GM12878 (cell line): ENCODE data around the gene CPT1C. TPM values are rescaled to one million over a fixed set of nuclear protein-coding genes. Genes with fewer than 3 reads are reported as not detected.

Source experiments
- ATAC-seq: fragments of 200-7000 bp; cut with Tn5 transposase; 3 replicates; pipeline ENCODE4 v1.9.1; 2020; ENCODE audit warnings: mild to moderate bottlenecking, moderate library complexity
- BruUV-seq: library from RNA; stranded (reverse); fragments of 400-500 nt; replicated peaks from 2 replicates; lab custom pipeline; 2021; lab: Mats Ljungman, UMichigan
- CTCF ChIA-PET: fragments of 300-600 bp; sonication (Branson Sonifier 250); formaldehyde crosslinking; extraction: SDS; loops from one replicate; lab custom pipeline; 2021; ENCODE audit warnings: inconsistent platforms; lab: Yijun Ruan, JAX
- POLR2A ChIA-PET: fragments of 350-600 bp; formaldehyde crosslinking; extraction: SDS; loops from one replicate; lab custom pipeline; 2021; ENCODE audit warnings: inconsistent platforms; lab: Charles Lee
- RAD21 ChIA-PET: fragments of 300-600 bp; sonication (Branson Sonifier 250); formaldehyde crosslinking; loops from one replicate; lab custom pipeline; 2023; ENCODE audit warnings: antibody characterized with exemption; ENCODE audit not compliant: unreplicated experiment; lab: Charles Lee
- SMC1A ChIA-PET: fragments of 300-600 bp; sonication (Branson Sonifier 250); formaldehyde crosslinking; loops from one replicate; lab custom pipeline; 2023; ENCODE audit not compliant: unreplicated experiment, uncharacterized antibody; lab: Charles Lee
- DNase-seq: peaks from one replicate; pipeline ENCODE4 v3.0.0-alpha.2; 2011; ENCODE audit warnings: low read depth, low spot score
- FAIRE-seq: peaks from 3 replicates; lab custom pipeline; 2011; peaks lifted over from hg19 to GRCh38; lab: Jason Lieb, UNC
- H2AFZ ChIP-seq: 2 replicates; pipeline ENCODE4 v1.6.0; 2011; ENCODE audit warnings: low read depth, low read length, control low read depth; ENCODE audit not compliant: control insufficient read depth
- H3K27ac ChIP-seq: 2 replicates; pipeline ENCODE4 v1.5.1; 2011; ENCODE audit warnings: control low read depth; ENCODE audit not compliant: control insufficient read depth, insufficient read depth
- H3K27me3 ChIP-seq, 2 experiments: replicated peaks in 1 of 2; 2 replicates each; pipeline versions ENCODE4 v1.6.0 to v1.6.1; 2011; ENCODE audit warnings: low read length in 1 of 2; ENCODE audit not compliant: control insufficient read depth in 2 of 2, insufficient read depth in 2 of 2
- H3K36me3 ChIP-seq, 2 experiments: 2 replicates each; pipeline ENCODE4 v1.5.1; 2011; ENCODE audit warnings: low read length in 1 of 2; ENCODE audit not compliant: control insufficient read depth in 2 of 2, insufficient read depth in 2 of 2
- H3K4me1 ChIP-seq: 2 replicates; pipeline ENCODE4 v1.6.1; 2011; ENCODE audit warnings: mild to moderate bottlenecking, low read length, moderate library complexity, mixed read lengths; ENCODE audit not compliant: control insufficient read depth, insufficient read depth
- H3K4me2 ChIP-seq: 2 replicates; pipeline ENCODE4 v1.6.0; 2011; ENCODE audit warnings: control low read depth; ENCODE audit not compliant: control insufficient read depth, insufficient read depth
- H3K4me3 ChIP-seq: fragments of 200-600 bp; sonication (generic); 2 replicates; pipeline ENCODE4 v1.5.1; 2016
- H3K79me2 ChIP-seq: 2 replicates; pipeline ENCODE4 v1.6.0; 2011; ENCODE audit warnings: low read length; ENCODE audit not compliant: control insufficient read depth, insufficient read depth
- H3K9ac ChIP-seq: 2 replicates; pipeline ENCODE4 v1.8.0; 2011; ENCODE audit warnings: low read length, control low read depth, mixed read lengths; ENCODE audit not compliant: control insufficient read depth, insufficient read depth
- H3K9me3 ChIP-seq: replicated peaks from 3 replicates; pipeline ENCODE4 v1.5.1; 2011; ENCODE audit warnings: mild to moderate bottlenecking, low read length; ENCODE audit not compliant: control insufficient read depth, insufficient read depth
- H4K20me1 ChIP-seq: 2 replicates; pipeline ENCODE4 v1.6.0; 2011; ENCODE audit not compliant: control insufficient read depth, insufficient read depth
- BHLHE40 ChIP-seq, 2 experiments: fragments of 450-650 bp in 1 of 2; IDR thresholded peaks; 2 replicates each; pipeline ENCODE4 v1.6.1; 2011 to 2017; ENCODE audit warnings: low read depth in 2 of 2, borderline replicate concordance in 1 of 2, improper control_type of control experiment in 1 of 2, low read length in 1 of 2, mild to moderate bottlenecking in 1 of 2
- CEBPZ ChIP-seq: fragments of 150-350 bp; IDR thresholded peaks from 2 replicates; pipeline ENCODE4 v1.6.1; 2016; ENCODE audit warnings: low read depth, low read length
- CHD1 ChIP-seq: IDR thresholded peaks from 2 replicates; pipeline ENCODE4 v1.6.1; 2012; ENCODE audit warnings: low read depth, low read length, improper control_type of control experiment
- CREM ChIP-seq: IDR thresholded peaks from 2 replicates; pipeline ENCODE4 v1.6.1; 2014; ENCODE audit warnings: antibody characterized with exemption, low read depth
- EZH2 ChIP-seq: IDR thresholded peaks from 2 replicates; pipeline ENCODE4 v1.6.1; 2012; ENCODE audit warnings: low read depth, mild to moderate bottlenecking, control low read depth, inconsistent platforms, low read length, borderline replicate concordance; ENCODE audit not compliant: control insufficient read depth
- KLF5 ChIP-seq: fragments of 450-650 bp; IDR thresholded peaks from 2 replicates; pipeline ENCODE4 v1.6.1; 2014; ENCODE audit warnings: mild to moderate bottlenecking; ENCODE audit not compliant: partially characterized antibody
- MLLT1 ChIP-seq: fragments of 450-650 bp; IDR thresholded peaks from 2 replicates; pipeline ENCODE4 v1.6.1; 2016; ENCODE audit warnings: mild to moderate bottlenecking
- RAD21 ChIP-seq: IDR thresholded peaks from 2 replicates; pipeline ENCODE4 v1.6.1; 2011; ENCODE audit warnings: mild to moderate bottlenecking, low read depth, low read length, moderate library complexity; ENCODE audit not compliant: insufficient read depth
- TARDBP ChIP-seq: IDR thresholded peaks from 2 replicates; pipeline ENCODE4 v1.6.1; 2016; ENCODE audit warnings: borderline replicate concordance
- YY1 ChIP-seq: IDR thresholded peaks from 2 replicates; pipeline ENCODE4 v1.6.1; 2011; ENCODE audit warnings: low read depth, mild to moderate bottlenecking, low read length
- ZNF622 ChIP-seq: fragments of 450-650 bp; IDR thresholded peaks from 2 replicates; pipeline ENCODE4 v1.6.1; 2017; ENCODE audit warnings: mild to moderate bottlenecking, inconsistent platforms
- WGBS: methylation state at CpG from one replicate; pipeline ENCODE4 v1.1.6; 2016; ENCODE audit warnings: low lambda C conversion rate; ENCODE audit not compliant: insufficient replicate concordance, insufficient coverage; ENCODE audit errors: missing lambda C conversion rate; 5-methylcytosine and 5-hydroxymethylcytosine counted together
- in situ Hi-C: fragments of 300-500 bp; cut with MboI; formaldehyde crosslinking; loops from 9 replicates; pipeline ENCODE4 v1.14.3; 2018; ENCODE audit warnings: mixed read lengths
- intact Hi-C: fragments of 100-400 bp; cut with micrococcal nuclease; formaldehyde crosslinking; loops from one replicate; pipeline ENCODE4 v1.14.2; 2022; ENCODE audit not compliant: unreplicated experiment
- polyA plus RNA-seq, 11 experiments: library from polyadenylated mRNA; depleted of rRNA in 4 of 11; unstranded in 6 of 11; stranded (reverse) in 5 of 11; fragments of >200 nt; fragmentation: Nextera tagmentation in 4 of 11; fragmentation: Illumina TruSeq in 1 of 11; extraction: Ambion mirVana in 4 of 11; extraction: Trizol in 1 of 11; gene quantifications; 1 replicate in 1 of 11; 2 replicates in 10 of 11; pipeline versions ENCODE4 v1.2.1 to v1.2.3, GENCODE V29; 2011 to 2016; ENCODE audit warnings: inconsistent platforms in 2 of 11, missing spikeins in 2 of 11, low read depth in 1 of 11
- total RNA-seq, 4 experiments: library from RNA; depleted of rRNA in 3 of 4; stranded (reverse); fragments of >200 nt in 3 of 4; fragmentation: Illumina TruSeq in 1 of 4; extraction: Trizol in 1 of 4; gene quantifications; 2 replicates each; pipeline versions ENCODE4 v1.2.1 to v1.2.3, GENCODE V29; 2013 to 2021
- TF ChIP-seq, protein P1 (sequence below): fragments of 450-650 bp; IDR thresholded peaks from 2 replicates; pipeline ENCODE4 v1.6.1; 2017; ENCODE audit warnings: mild to moderate bottlenecking, moderate library complexity

The CPT1C gene
- total and polyA plus RNA-seq, 10 of the 15 experiments (the other 5 are each of a cell fraction or from before 2014, with no cell fraction given) = 0.04 to 0.56 (median 0.21) TPM; not detected in 3

DNA sequence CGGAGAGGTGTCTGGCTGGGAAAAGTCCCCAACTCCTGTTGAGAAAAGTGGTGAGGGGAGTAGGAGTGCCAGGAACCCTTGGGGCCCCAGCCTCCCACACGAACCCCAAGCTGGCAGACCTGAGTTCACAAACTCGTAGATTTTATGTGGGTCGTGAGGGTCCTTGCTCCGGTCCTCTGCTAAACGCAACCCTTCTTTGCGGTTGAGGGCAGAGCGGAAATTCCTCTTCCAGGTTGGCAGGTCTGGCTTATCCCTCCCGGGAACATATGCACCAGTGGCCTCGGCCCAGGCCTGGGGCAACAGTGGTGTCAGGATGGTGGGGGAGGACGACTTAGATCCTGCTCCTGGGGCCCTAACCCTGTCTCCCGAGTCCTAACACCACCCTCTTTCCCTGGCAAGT, 27.7 kb upstream of the CPT1C start:
- Histone ChIP-seq H3K36me3 (peaks cover 12 to 28% of the 10 kb centered on the region in 2 experiments), H4K20me1 (peaks cover 4% of the 10 kb centered on the region)
- TF ChIP-seq CEBPZ (no peak), EZH2 (no peak), BHLHE40 (IDR thresholded peaks at IDR 0.05; ENCODE audit: borderline replicate concordance in 1 of 2, low read depth in 2 of 2, low read length in 1 of 2) (no peak), ZNF622 (no peak), YY1 (no peak), CHD1 (no peak), TARDBP (no peak), CREM (no peak), MLLT1 (no peak), KLF5 (no peak), RAD21 (no peak)
- TF ChIP-seq, protein P1, sequence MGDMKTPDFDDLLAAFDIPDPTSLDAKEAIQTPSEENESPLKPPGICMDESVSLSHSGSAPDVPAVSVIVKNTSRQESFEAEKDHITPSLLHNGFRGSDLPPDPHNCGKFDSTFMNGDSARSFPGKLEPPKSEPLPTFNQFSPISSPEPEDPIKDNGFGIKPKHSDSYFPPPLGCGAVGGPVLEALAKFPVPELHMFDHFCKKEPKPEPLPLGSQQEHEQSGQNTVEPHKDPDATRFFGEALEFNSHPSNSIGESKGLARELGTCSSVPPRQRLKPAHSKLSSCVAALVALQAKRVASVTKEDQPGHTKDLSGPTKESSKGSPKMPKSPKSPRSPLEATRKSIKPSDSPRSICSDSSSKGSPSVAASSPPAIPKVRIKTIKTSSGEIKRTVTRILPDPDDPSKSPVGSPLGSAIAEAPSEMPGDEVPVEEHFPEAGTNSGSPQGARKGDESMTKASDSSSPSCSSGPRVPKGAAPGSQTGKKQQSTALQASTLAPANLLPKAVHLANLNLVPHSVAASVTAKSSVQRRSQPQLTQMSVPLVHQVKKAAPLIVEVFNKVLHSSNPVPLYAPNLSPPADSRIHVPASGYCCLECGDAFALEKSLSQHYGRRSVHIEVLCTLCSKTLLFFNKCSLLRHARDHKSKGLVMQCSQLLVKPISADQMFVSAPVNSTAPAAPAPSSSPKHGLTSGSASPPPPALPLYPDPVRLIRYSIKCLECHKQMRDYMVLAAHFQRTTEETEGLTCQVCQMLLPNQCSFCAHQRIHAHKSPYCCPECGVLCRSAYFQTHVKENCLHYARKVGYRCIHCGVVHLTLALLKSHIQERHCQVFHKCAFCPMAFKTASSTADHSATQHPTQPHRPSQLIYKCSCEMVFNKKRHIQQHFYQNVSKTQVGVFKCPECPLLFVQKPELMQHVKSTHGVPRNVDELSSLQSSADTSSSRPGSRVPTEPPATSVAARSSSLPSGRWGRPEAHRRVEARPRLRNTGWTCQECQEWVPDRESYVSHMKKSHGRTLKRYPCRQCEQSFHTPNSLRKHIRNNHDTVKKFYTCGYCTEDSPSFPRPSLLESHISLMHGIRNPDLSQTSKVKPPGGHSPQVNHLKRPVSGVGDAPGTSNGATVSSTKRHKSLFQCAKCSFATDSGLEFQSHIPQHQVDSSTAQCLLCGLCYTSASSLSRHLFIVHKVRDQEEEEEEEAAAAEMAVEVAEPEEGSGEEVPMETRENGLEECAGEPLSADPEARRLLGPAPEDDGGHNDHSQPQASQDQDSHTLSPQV = no peak

More for the DNA sequence above, 27.7 kb upstream of the CPT1C start:
- Histone ChIP-seq H3K4me2 (peak overlapping the region; percentile 57), H3K9me3 (no peaks in the 10 kb centered on the region), H3K79me2 (peaks cover 36% of the 10 kb centered on the region), H2AFZ (no peak overlapping the region), H3K9ac (no peak overlapping the region; the same call in 1 of the 2 replicates), H3K27me3 (no peaks in the 10 kb centered on the region), H3K4me1 (peaks cover 14% of the 10 kb centered on the region), H3K4me3 (peak overlapping the region; percentile 99), H3K27ac (no peak overlapping the region)
- FAIRE-seq (no peak), ATAC-seq (no peak), DNase-seq (no peak)
- CTCF ChIA-PET = interaction anchor here (0.9 to 5.5 kb wide), 4 partner anchors 13 to 23 kb away, joined by 3 to 80 read pairs (median 8); partner anchors contain the start of genes PRMT1 and RRAS
- BruUV-seq = no TSS peak
- 89% methylated on average over 11 of the region's 12 CpGs for WGBS
- POLR2A ChIA-PET = interaction anchor here (1.2 to 6.0 kb wide), 4 partner anchors 13 to 155 kb away, joined by 3 to 126 read pairs (median 41); partner anchors contain the start of genes MED25, PRMT1, PRR12 and RRAS
- in situ Hi-C loops (no loop called here), intact Hi-C loops (no loop called here)
- SMC1A ChIA-PET = interaction anchor here (0.6 to 2.0 kb wide), 3 partner anchors 12 to 33 kb away, joined by 3 to 8 read pairs (median 4); no protein-coding TSS in a partner anchor
- RAD21 ChIA-PET = interaction anchor here (1.6 to 3.4 kb wide), 4 partner anchors 12 to 23 kb away, joined by 5 to 34 read pairs (median 10); partner anchors contain the start of genes PRMT1 and RRAS
